ENCODE measurements around the gene STARD13.

GRCh38 chr13:33139780-33140535 is 145.6 kb downstream of the STARD13 start:
- TF ChIP-seq, protein P1, sequence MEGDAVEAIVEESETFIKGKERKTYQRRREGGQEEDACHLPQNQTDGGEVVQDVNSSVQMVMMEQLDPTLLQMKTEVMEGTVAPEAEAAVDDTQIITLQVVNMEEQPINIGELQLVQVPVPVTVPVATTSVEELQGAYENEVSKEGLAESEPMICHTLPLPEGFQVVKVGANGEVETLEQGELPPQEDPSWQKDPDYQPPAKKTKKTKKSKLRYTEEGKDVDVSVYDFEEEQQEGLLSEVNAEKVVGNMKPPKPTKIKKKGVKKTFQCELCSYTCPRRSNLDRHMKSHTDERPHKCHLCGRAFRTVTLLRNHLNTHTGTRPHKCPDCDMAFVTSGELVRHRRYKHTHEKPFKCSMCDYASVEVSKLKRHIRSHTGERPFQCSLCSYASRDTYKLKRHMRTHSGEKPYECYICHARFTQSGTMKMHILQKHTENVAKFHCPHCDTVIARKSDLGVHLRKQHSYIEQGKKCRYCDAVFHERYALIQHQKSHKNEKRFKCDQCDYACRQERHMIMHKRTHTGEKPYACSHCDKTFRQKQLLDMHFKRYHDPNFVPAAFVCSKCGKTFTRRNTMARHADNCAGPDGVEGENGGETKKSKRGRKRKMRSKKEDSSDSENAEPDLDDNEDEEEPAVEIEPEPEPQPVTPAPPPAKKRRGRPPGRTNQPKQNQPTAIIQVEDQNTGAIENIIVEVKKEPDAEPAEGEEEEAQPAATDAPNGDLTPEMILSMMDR (IDR thresholded peaks at IDR 0.05; ENCODE audit: insufficient read depth, low read length) = no peak
- TF ChIP-seq POLR2AphosphoS5 (IDR thresholded peaks at IDR 0.05; ENCODE audit: low read depth) (no peak), GABPA (IDR thresholded peaks at IDR 0.05; ENCODE audit: low read depth) (no peak), SPI1 (IDR thresholded peaks at IDR 0.05; ENCODE audit: borderline replicate concordance, low read depth) (no peak)
- TF ChIP-seq, protein P2, sequence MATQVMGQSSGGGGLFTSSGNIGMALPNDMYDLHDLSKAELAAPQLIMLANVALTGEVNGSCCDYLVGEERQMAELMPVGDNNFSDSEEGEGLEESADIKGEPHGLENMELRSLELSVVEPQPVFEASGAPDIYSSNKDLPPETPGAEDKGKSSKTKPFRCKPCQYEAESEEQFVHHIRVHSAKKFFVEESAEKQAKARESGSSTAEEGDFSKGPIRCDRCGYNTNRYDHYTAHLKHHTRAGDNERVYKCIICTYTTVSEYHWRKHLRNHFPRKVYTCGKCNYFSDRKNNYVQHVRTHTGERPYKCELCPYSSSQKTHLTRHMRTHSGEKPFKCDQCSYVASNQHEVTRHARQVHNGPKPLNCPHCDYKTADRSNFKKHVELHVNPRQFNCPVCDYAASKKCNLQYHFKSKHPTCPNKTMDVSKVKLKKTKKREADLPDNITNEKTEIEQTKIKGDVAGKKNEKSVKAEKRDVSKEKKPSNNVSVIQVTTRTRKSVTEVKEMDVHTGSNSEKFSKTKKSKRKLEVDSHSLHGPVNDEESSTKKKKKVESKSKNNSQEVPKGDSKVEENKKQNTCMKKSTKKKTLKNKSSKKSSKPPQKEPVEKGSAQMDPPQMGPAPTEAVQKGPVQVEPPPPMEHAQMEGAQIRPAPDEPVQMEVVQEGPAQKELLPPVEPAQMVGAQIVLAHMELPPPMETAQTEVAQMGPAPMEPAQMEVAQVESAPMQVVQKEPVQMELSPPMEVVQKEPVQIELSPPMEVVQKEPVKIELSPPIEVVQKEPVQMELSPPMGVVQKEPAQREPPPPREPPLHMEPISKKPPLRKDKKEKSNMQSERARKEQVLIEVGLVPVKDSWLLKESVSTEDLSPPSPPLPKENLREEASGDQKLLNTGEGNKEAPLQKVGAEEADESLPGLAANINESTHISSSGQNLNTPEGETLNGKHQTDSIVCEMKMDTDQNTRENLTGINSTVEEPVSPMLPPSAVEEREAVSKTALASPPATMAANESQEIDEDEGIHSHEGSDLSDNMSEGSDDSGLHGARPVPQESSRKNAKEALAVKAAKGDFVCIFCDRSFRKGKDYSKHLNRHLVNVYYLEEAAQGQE (IDR thresholded peaks at IDR 0.05; ENCODE audit: insufficient replicate concordance, low read depth) = no peak
